Activated CD4-positive, CD25-positive, alpha-beta regulatory T cell (primary cell): ENCODE results near the gene NRP2.

Experiments used
- DNase-seq, 4 experiments: peaks; one replicate each; lab custom pipeline; 2025; lab: John Stamatoyannopoulos, UW

NRP2 gene

GRCh38 chr2:205757271-205757670 is 75.0 kb downstream of the NRP2 start:
- no peak for DNase-seq

- no peak for DNase-seq
Measured at GRCh38 chr2:205758051-205758450, 75.8 kb downstream of the NRP2 start.

- no peak for DNase-seq
Measured at GRCh38 chr2:205758500-205758899, 76.2 kb downstream of the NRP2 start.

GRCh38 chr2:205759257-205759656 is 77.0 kb downstream of the NRP2 start:
- no peak for DNase-seq

- DNase-seq: no peak
Measured at GRCh38 chr2:205759732-205760131, 77.4 kb downstream of the NRP2 start.

GRCh38 chr2:205760157-205760556 is 77.9 kb downstream of the NRP2 start:
- DNase-seq: no peak

- no peak for DNase-seq
Measured at GRCh38 chr2:205761421-205761820, 79.1 kb downstream of the NRP2 start.

GRCh38 chr2:205762881-205763280 is 80.6 kb downstream of the NRP2 start:
- DNase-seq: no peak

GRCh38 chr2:205763708-205764211 is 81.5 kb downstream of the NRP2 start:
- DNase-seq: no peak

- DNase-seq: no peak
Measured at GRCh38 chr2:205764270-205764746, 82.0 kb downstream of the NRP2 start.

- DNase-seq: no peak
Measured at GRCh38 chr2:205765151-205765550, 82.8 kb downstream of the NRP2 start.

- DNase-seq: peak; percentile 2 to 19 (median 7)
Measured at GRCh38 chr2:205766779-205767359, 84.6 kb downstream of the NRP2 start.

GRCh38 chr2:205767617-205768016 is 85.3 kb downstream of the NRP2 start:
- DNase-seq: no peak

GRCh38 chr2:205768341-205768740 is 86.0 kb downstream of the NRP2 start:
- no peak for DNase-seq

GRCh38 chr2:205768815-205769494 is 86.7 kb downstream of the NRP2 start:
- DNase-seq: no peak

GRCh38 chr2:205769495-205769850 is 87.2 kb downstream of the NRP2 start:
- DNase-seq: no peak

GRCh38 chr2:205769879-205770278 is 87.6 kb downstream of the NRP2 start:
- DNase-seq: no peak

GRCh38 chr2:205770577-205770976 is 88.3 kb downstream of the NRP2 start:
- no peak for DNase-seq

- no peak for DNase-seq
Measured at GRCh38 chr2:205771031-205771430, 88.7 kb downstream of the NRP2 start.

- DNase-seq: no peak
Measured at GRCh38 chr2:205771666-205772065, 89.4 kb downstream of the NRP2 start.

- DNase-seq: no peak
Measured at GRCh38 chr2:205772983-205773382, 90.7 kb downstream of the NRP2 start.

- no peak for DNase-seq
Measured at GRCh38 chr2:205773989-205774388, 91.7 kb downstream of the NRP2 start.

GRCh38 chr2:205775097-205775877 is 93.0 kb downstream of the NRP2 start:
- no peak for DNase-seq
